Esophagus muscularis mucosa (tissue), 4 donors: ENCODE results near the gene IL4R. TPM values are rescaled to one million over a fixed set of nuclear protein-coding genes. Genes with fewer than 3 reads are reported as not detected.
"Not testable (repeated sequence)": the region's sequence is repeated elsewhere in the genome, so short reads cannot be mapped to it uniquely, and the experiment has no call there.

Experiments
- DNase-seq: peaks from one replicate; pipeline ENCODE4 v3.0.0-alpha.2; 2017; ENCODE audit errors: extremely low spot score
- H3K27ac ChIP-seq, 4 donors: fragments of 200-600 bp; sonication (generic); replicated peaks in 1 of 4; 1 replicate in 3 of 4; 2 replicates in 1 of 4; pipeline ENCODE4 v1.5.1; 2016 to 2019; ENCODE audit warnings: mild to moderate bottlenecking in 1 of 4
- H3K27me3 ChIP-seq, 4 donors: fragments of 200-600 bp; sonication (generic); one replicate each; pipeline versions ENCODE4 v1.5.1 to v1.6.0; 2016 to 2019
- H3K36me3 ChIP-seq, 4 donors: fragments of 200-600 bp; sonication (generic); one replicate each; pipeline ENCODE4 v1.5.1; 2016 to 2019
- H3K4me1 ChIP-seq, 4 donors: fragments of 200-600 bp; sonication (generic); one replicate each; pipeline ENCODE4 v1.5.1; 2016 to 2019
- H3K4me3 ChIP-seq, 4 donors: fragments of 200-600 bp; sonication (generic); 1 replicate in 2 of 4; 2 replicates in 2 of 4; pipeline ENCODE4 v1.5.1; 2016 to 2019; ENCODE audit warnings: mild to moderate bottlenecking in 4 of 4, moderate library complexity in 1 of 4
- H3K9me3 ChIP-seq, 4 donors: fragments of 200-600 bp; sonication (generic); 1 replicate in 3 of 4; 2 replicates in 1 of 4; pipeline ENCODE4 v1.5.1; 2016 to 2019
- EP300 ChIP-seq: sonication (generic); formaldehyde crosslinking; IDR thresholded peaks from one replicate; pipeline ENCODE4 v1.6.1; 2017; ENCODE audit warnings: antibody characterized with exemption
- POLR2A ChIP-seq: fragments of 450-650 bp; IDR thresholded peaks from one replicate; pipeline ENCODE4 v1.6.1; 2017; ENCODE audit warnings: antibody characterized with exemption, moderate library complexity, mild to moderate bottlenecking, low read depth
- POLR2AphosphoS5 ChIP-seq, 2 donors: sonication (generic); formaldehyde crosslinking; IDR thresholded peaks; one replicate each; pipeline ENCODE4 v1.6.1; 2017; ENCODE audit warnings: antibody characterized with exemption in 2 of 2
- WGBS: methylation state at CpG from one replicate; pipeline ENCODE4 v1.1.5; 2018; 5-methylcytosine and 5-hydroxymethylcytosine counted together
- intact Hi-C: fragments of 100-400 bp; cut with DNase I; formaldehyde crosslinking; loops from one replicate; pipeline ENCODE4 v1.15.1; 2023
- total RNA-seq, 4 donors: library from RNA; depleted of rRNA; stranded (reverse); fragments of >200 nt; gene quantifications; one replicate each; pipeline versions ENCODE4 v1.1.0 to v1.2.1, GENCODE V29; 2016
- TF ChIP-seq, protein P1 (sequence below), 3 experiments: fragments of 200-600 bp in 2 of 3; fragments of 450-650 bp in 1 of 3; sonication (generic) in 2 of 3; IDR thresholded peaks; one replicate each; pipeline ENCODE4 v1.5.1; 2017 to 2019; ENCODE audit warnings: antibody characterized with exemption in 3 of 3, mild to moderate bottlenecking in 2 of 3, moderate library complexity in 1 of 3

The IL4R gene
- total RNA-seq, 4 donors from 2014 or later: 72.7 to 167 (median 116) TPM

DNA sequence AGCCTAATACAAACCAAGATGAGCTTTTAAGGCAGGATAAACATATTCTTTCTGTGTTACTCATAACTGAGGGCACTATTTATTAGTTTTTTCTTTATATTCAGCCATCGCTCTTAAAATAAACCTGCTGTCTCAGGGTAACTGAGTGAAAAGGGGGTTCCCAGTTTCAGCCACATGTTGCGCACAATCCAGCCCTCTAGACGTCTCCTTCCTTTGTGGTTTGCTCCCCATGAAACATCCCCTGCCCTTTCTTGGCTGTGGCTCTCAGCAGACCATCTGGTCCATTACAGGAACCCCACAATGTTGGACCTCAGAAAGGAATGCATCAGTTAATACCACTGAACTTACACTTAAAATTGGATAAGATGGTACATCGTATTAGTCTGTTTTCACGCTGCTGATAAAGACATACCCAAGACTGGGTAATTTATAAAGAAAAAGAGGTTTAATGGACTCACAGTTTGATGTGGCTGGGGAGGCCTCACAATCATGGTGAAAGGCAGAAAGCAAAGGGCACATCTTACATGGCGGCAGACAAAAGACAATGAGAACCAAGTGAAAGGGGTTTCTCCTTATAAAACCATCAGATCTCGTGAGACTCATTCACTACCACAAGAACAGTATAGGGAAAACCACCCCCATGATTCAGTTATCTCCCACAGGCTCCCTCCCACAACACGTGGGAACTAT, 75.6 kb downstream of the IL4R start:
- intact Hi-C loops: no loop called here
- TF ChIP-seq, protein P1, sequence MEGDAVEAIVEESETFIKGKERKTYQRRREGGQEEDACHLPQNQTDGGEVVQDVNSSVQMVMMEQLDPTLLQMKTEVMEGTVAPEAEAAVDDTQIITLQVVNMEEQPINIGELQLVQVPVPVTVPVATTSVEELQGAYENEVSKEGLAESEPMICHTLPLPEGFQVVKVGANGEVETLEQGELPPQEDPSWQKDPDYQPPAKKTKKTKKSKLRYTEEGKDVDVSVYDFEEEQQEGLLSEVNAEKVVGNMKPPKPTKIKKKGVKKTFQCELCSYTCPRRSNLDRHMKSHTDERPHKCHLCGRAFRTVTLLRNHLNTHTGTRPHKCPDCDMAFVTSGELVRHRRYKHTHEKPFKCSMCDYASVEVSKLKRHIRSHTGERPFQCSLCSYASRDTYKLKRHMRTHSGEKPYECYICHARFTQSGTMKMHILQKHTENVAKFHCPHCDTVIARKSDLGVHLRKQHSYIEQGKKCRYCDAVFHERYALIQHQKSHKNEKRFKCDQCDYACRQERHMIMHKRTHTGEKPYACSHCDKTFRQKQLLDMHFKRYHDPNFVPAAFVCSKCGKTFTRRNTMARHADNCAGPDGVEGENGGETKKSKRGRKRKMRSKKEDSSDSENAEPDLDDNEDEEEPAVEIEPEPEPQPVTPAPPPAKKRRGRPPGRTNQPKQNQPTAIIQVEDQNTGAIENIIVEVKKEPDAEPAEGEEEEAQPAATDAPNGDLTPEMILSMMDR (IDR thresholded peaks at IDR 0.05): no peak
- TF ChIP-seq POLR2A (no peak), EP300 (no peak), POLR2AphosphoS5 (IDR thresholded peaks at IDR 0.05) (no peak)
- H3K36me3 ChIP-seq: no peaks in the 10 kb centered on the region
- H3K9me3 ChIP-seq: peaks cover 0 to 24% (median 14%) of the 10 kb centered on the region in 4 donors
- H3K4me1 ChIP-seq: no peaks in the 10 kb centered on the region
- H3K4me3 ChIP-seq: no peak overlapping the region
- H3K27ac ChIP-seq: no peak overlapping the region
- H3K27me3 ChIP-seq: peaks cover 0 to 18% (median 1%) of the 10 kb centered on the region in 4 donors
- no peak for DNase-seq
- 78% methylated on average over 8 of the region's 8 CpGs for WGBS

DNA sequence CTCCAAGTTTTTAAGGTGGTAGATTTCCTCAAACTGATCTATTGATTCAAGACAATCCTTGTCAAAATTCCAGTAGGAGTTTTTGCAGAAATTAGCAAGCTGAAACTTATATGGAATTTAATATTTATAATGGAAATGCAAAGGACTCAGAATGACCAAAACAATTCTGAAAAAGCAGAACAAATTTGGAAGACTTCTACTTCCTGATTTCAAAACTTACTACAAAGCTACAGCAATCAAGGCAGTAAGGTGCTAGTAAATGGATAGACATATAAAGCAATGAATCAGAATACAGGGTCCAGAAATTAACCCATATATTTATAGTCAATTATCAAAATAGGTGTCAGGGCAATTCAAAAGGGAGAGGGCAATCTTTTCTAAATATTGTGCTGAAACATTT, 76.4 kb downstream of the IL4R start:
- H3K27me3 ChIP-seq: peaks cover 0 to 18% (median 1%) of the 10 kb centered on the region in 4 donors
- peaks cover 0 to 25% (median 16%) of the 10 kb centered on the region in 4 donors for H3K9me3 ChIP-seq
- no peaks in the 10 kb centered on the region for H3K4me1 ChIP-seq
- H3K4me3 ChIP-seq: no peak overlapping the region
- H3K36me3 ChIP-seq: no peaks in the 10 kb centered on the region
- no peak for TF ChIP-seq POLR2A
- TF ChIP-seq, protein P1 (IDR thresholded peaks at IDR 0.05): no peak
- intact Hi-C loops: no loop called here
- H3K27ac ChIP-seq: no peak overlapping the region
- DNase-seq: no peak

DNA sequence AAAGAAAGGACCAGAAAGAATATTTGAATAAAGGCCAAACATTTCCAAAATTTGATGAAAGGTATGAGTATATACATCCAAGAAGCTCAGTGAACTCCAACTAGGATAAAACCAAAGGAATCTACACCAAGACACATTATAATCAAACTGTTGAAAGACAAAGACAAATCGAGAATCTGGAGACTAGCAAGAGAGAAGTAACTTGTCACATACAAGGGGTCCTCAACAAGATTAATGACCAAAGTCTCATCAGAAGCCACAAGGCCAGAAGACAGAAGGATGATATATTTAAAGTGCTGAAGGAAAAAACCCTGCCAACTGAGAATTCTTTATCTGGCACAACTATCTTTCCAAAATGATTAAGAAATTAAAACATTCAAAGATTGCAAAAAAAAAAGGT, 78.9 kb downstream of the IL4R start:
- Histone ChIP-seq H3K36me3 (no peaks in the 10 kb centered on the region), H3K27ac (no peak overlapping the region), H3K27me3 (peaks cover 0 to 18% (median 1%) of the 10 kb centered on the region in 4 donors), H3K4me3 (no peak overlapping the region), H3K4me1 (no peaks in the 10 kb centered on the region), H3K9me3 (peaks cover 0 to 38% (median 21%) of the 10 kb centered on the region in 4 donors)
- TF ChIP-seq POLR2AphosphoS5 (IDR thresholded peaks at IDR 0.05) (no peak), POLR2A (no peak), EP300 (no peak)
- TF ChIP-seq, protein P1 (IDR thresholded peaks at IDR 0.05): no peak
- no peak for DNase-seq
- intact Hi-C loops: no loop called here
- WGBS: 69% methylated on average over 1 of the region's 1 CpG

DNA sequence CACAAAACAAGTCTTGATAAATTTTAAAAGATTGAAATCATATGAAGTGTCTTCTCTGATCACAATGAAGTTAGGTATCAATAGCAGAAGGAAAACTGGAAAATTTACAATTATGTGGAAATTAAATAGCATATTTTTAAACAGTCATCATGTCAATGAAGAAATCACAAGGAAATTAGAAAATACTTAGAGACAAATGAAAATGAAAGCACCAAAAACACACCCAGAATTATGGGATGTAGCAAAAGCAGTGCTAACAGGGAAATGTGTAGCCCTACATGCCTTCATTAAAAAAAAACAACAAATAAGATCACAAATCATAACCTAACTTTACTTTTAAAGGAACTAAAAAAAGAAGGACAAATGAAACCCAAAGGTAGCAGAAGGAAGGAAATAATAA, 80.7 kb downstream of the IL4R start:
- intact Hi-C loops: no loop called here

DNA sequence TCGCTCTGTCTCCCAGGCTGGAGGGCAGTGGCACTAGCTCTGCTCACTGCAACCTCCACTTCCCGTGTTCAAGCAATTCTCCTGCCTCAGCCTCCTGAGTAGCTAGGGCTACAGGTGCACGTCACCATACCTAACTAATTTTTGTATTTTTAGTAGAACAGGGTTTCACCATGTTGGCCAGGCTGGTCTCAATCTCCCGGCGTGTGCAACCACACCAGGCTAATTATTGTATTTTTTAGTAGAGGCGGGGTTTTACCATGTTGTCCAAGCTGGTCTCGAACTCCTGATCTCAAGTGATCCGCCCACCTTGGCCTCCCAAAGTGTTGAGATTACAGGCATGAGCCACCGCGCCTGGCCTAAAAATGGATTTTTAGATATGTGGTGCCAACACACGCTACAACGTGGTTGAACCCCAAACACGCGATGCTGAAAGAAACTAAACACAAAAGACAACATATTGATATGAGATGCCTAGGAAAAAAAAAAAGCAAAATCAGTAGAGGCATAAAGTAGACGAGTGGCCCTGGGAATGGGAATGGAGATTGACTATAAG, 84.6 kb downstream of the IL4R start:
- DNase-seq, intact Hi-C loops, H3K4me3 ChIP-seq, H3K27ac ChIP-seq, H3K36me3 ChIP-seq: not testable (repeated sequence)
- peaks cover 0 to 21% (median 10%) of the 10 kb centered on the region in 4 donors for H3K9me3 ChIP-seq
- 82% methylated on average over 15 of the region's 15 CpGs for WGBS
- peaks cover 6 to 22% (median 14%) of the 10 kb centered on the region in 4 donors for H3K4me1 ChIP-seq
- peaks cover 0 to 11% (median 0%) of the 10 kb centered on the region in 4 donors for H3K27me3 ChIP-seq

More for the DNA sequence above, 80.7 kb downstream of the IL4R start:
- no peaks in the 10 kb centered on the region for H3K36me3 ChIP-seq
- no peak for DNase-seq
- H3K27me3 ChIP-seq: peaks cover 0 to 6% (median 0%) of the 10 kb centered on the region in 4 donors
- no peak overlapping the region for H3K27ac ChIP-seq
- no peak overlapping the region for H3K4me3 ChIP-seq
- TF ChIP-seq, protein P1 (IDR thresholded peaks at IDR 0.05): no peak
- no peak for TF ChIP-seq EP300
- no peak for TF ChIP-seq POLR2AphosphoS5 (IDR thresholded peaks at IDR 0.05)
- no peak for TF ChIP-seq POLR2A
- no peaks in the 10 kb centered on the region for H3K4me1 ChIP-seq
- peaks cover 0 to 38% (median 21%) of the 10 kb centered on the region in 4 donors for H3K9me3 ChIP-seq
